HG02870 (cell line): ENCODE results near the gene LZTR1.

ENCODE experiments used
- ATAC-seq: cut with Tn5 transposase; IDR thresholded peaks from one replicate; pipeline ENCODE4 v1.9.1; 2021; ENCODE audit warnings: mild to moderate bottlenecking, moderate library complexity; ENCODE audit not compliant: unreplicated experiment

Gene LZTR1

GRCh38 chr22:20949698-20950183 is 32.4 kb upstream of the LZTR1 start:
- no peak for ATAC-seq

DNA sequence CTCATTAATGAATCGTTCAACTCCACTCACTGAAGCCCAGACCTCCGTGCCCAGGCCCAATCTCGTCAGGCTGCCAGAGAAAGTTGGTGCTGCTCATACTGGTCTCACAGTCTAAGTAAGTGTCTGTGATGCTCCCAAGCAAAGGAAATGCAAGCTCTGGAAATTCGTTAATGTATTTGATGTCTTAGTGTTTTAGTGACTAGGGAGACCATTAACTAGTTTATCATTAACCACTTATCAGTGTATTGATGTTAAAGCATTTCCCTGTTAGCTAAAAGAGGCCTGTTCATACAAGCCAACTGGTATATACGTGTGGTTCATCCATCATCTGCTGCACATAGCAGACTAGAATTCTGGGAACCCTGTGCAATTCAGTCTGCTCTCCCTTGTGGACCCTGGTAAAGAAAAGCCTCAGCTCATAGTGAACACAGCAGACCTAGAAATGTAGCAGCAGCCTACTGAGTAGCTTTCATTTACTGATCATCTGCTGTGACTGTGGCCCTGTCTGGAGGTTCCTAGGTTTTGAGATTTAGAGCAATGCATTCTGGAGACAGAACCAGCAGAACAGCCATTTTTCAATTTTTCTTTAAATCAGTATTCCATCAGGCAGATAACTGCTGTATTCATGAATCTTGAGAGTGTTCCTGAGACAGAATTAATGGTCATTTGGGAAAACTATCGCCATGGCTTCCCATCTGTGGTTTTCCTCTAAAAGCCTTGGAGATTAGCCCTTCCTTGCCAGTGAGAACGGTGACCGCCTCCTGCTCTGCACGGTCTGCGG is 30.8 kb upstream of the LZTR1 start:
- no peak for ATAC-seq

DNA sequence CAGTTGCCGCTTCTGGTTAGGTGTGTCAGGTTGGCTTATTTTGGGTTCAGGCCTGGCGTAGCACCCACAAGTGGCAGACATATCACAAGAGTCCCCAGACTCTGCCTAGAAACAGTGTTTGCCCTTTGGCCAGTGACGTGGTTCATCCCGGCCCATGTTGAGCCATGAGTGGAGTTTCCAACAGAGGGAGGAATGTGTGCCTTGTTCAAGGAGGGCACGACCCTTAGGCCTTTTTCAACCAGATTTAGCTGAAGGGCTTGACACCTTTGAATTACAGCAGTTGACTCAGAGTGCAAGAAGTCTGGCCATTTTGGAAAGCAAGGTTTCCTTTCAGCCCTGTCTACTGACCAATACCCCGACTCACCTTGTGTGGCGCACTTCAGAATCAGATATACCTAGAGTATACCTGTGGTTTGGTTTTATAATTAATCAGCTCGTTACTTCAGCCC is 30.1 kb upstream of the LZTR1 start:
- ATAC-seq, result no peak

GRCh38 chr22:20952544-20953341 is 29.4 kb upstream of the LZTR1 start:
- ATAC-seq, result no peak

DNA sequence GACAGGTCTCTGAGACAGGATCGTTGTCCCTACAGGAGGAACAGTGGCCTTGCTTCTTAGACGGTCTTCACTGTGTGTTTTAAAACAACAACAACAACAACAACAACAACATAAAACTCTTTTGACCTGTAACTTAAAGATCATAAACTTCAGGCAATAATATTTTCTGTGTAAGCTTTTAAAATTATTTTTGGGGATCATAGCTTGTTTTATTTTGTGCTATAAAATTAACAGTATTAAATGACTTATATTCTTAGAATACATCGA is 28.8 kb upstream of the LZTR1 start:
- no peak for ATAC-seq

GRCh38 chr22:20953668-20954500 is 28.2 kb upstream of the LZTR1 start:
- no peak for ATAC-seq

DNA sequence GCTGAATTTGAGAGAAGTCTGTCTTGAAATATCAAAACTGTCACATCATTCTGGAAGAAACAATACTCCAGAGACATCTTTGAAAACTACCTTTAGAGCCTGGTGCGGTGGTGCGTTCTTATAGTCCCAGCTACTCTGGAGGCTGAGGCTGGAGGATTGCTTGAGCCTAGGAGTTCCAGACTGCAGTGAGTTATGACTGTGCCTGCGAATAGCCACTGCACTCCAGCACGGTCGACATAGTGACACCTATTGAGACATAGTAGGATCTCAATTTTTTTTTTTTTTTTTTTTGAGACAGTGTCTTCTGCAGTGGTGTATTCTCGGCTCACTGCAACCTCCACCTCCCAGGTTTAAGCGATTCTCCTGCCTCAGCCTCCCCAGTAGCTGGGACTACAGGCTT is 26.5 kb upstream of the LZTR1 start:
- ATAC-seq, result no peak

DNA sequence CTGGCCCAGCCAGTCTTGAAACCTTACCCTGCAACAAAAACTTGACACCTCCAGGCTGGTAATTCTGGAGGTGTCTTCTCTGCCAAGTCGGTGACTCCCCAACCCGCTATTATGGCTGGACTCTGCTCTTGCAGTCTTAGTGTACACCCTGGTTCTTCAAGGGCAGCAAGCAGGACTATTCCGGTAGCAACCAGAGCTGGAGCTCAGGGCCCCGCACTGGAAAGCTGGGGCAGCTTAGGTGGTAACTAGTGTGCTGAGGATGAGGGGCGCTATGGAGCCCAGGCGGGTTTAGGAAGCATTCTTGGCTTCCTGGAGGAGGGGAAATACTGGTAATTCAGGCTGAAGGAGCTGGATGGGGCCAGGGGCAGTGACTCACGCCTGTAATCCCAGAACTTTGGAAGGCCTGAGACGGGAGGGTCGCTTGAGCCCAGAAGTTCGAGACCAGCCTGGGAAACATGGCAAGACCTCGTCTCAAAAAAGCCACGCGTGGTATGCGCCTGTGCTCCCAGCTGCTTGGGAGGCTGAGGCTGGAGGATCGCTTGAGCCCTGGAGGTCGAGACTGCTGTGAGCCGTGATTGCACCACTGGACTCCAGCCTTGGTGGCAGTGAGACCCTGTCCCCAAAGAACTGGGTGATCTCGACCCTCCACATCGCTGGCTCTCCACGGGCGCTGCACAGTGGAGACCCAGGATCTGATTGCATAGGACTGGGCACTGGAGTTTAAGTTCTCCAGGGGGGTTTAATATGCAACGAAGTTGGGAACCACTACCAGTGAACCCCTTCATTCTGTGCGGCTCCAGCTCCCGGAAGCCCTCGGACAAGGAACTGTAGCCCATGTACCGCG is 25.6 kb upstream of the LZTR1 start:
- no peak for ATAC-seq

GRCh38 chr22:20957102-20957682 is 24.9 kb upstream of the LZTR1 start:
- no peak for ATAC-seq

GRCh38 chr22:20957683-20958431 is 24.2 kb upstream of the LZTR1 start:
- no peak for ATAC-seq

GRCh38 chr22:20959578-20960461 is 22.3 kb upstream of the LZTR1 start:
- no peak for ATAC-seq

GRCh38 chr22:20960609-20961008 is 21.5 kb upstream of the LZTR1 start:
- no peak for ATAC-seq

DNA sequence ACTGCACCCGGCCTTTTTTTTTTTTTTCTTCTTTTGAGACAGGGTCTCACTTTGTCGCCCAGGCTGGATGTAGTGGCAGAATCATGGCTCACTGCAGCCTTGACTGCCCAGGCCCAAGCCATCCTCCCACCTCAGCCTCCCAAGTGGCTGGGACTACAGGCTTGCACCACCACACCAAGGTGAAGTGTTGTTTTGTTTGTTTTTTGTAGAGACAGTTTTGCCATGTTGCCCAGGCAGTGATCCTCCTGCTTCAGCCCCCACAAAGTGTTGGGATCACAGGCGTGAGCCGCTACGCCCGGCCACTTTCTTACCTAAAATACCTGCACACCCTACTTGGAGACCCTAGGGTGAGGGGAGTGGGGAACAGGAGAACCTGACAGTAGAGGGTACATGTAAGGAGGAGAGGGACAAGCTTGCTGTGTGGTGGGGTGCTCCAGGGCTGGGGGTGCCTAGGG is 19.6 kb upstream of the LZTR1 start:
- no peak for ATAC-seq

- no peak for ATAC-seq
Observed at GRCh38 chr22:20963201-20964052, 18.7 kb upstream of the LZTR1 start.

- no peak for ATAC-seq
Observed at GRCh38 chr22:20964090-20964798, 17.9 kb upstream of the LZTR1 start.

- no peak for ATAC-seq
Observed at GRCh38 chr22:20964799-20965103, 17.3 kb upstream of the LZTR1 start.
